HepG2 (cell line): Measurements from ENCODE around the gene CATSPERD. TPM values are rescaled to one million over a fixed set of nuclear protein-coding genes. Genes with fewer than 3 reads are reported as not detected.

Experiments used
- ATRX ChIP-seq: sonication (generic); formaldehyde crosslinking; IDR thresholded peaks from 2 replicates; pipeline ENCODE4 v1.4.0; 2020; ENCODE audit warnings: missing genetic modification reagents, borderline replicate concordance
- FIP1L1 ChIP-seq: fragments of 200-400 bp; formaldehyde crosslinking; IDR thresholded peaks from 2 replicates; pipeline ENCODE4 v1.6.1; 2018; ENCODE audit warnings: low read depth, mild to moderate bottlenecking, low read length, moderate library complexity, borderline replicate concordance; ENCODE audit not compliant: insufficient read depth
- GMEB1 ChIP-seq: sonication (generic); formaldehyde crosslinking; IDR thresholded peaks from 2 replicates; pipeline ENCODE4 v1.5.1; 2020; ENCODE audit warnings: missing genetic modification reagents, mild to moderate bottlenecking, borderline replicate concordance
- GTF3A ChIP-seq: sonication (generic); formaldehyde crosslinking; conservative IDR thresholded peaks from 2 replicates; pipeline ENCODE4 v1.4.0; 2020; ENCODE audit warnings: mild to moderate bottlenecking, missing genetic modification reagents
- KLF11 ChIP-seq: IDR thresholded peaks from 2 replicates; pipeline ENCODE4 v1.6.1; 2016; ENCODE audit warnings: missing compliant biosample characterization
- MATR3 ChIP-seq: sonication (generic); formaldehyde crosslinking; IDR thresholded peaks from 2 replicates; pipeline ENCODE4 v1.4.0; 2020; ENCODE audit warnings: missing genetic modification reagents
- MIXL1 ChIP-seq: IDR thresholded peaks from 2 replicates; pipeline ENCODE4 v1.6.1; 2016
- MXD4 ChIP-seq: IDR thresholded peaks from 2 replicates; pipeline ENCODE4 v1.6.1; 2016; ENCODE audit warnings: mild to moderate bottlenecking, missing biosample characterization, missing genetic modification reagents
- NR0B2 ChIP-seq: sonication (generic); formaldehyde crosslinking; IDR thresholded peaks from 2 replicates; pipeline ENCODE4 v1.4.0; 2020; ENCODE audit warnings: mild to moderate bottlenecking, missing genetic modification reagents
- POLR2G ChIP-seq: fragments of 200-400 bp; formaldehyde crosslinking; IDR thresholded peaks from 2 replicates; pipeline ENCODE4 v1.6.1; 2018; ENCODE audit warnings: mild to moderate bottlenecking, low read depth, low read length, moderate library complexity
- RXRB ChIP-seq: IDR thresholded peaks from 2 replicates; pipeline ENCODE4 v1.6.1; 2016; ENCODE audit warnings: borderline replicate concordance, missing genetic modification reagents, missing compliant biosample characterization
- ZBED4 ChIP-seq: sonication (generic); formaldehyde crosslinking; IDR thresholded peaks from 2 replicates; pipeline ENCODE4 v1.4.0; 2020; ENCODE audit warnings: missing genetic modification reagents, borderline replicate concordance
- ZBTB42 ChIP-seq: sonication (generic); formaldehyde crosslinking; IDR thresholded peaks from 2 replicates; pipeline ENCODE4 v1.5.0; 2020; ENCODE audit warnings: mild to moderate bottlenecking, missing genetic modification reagents
- ZFY ChIP-seq: sonication (generic); formaldehyde crosslinking; IDR thresholded peaks from 2 replicates; pipeline ENCODE4 v1.4.0; 2020; ENCODE audit warnings: missing genetic modification reagents
- ZNF235 ChIP-seq: sonication (generic); formaldehyde crosslinking; IDR thresholded peaks from 2 replicates; pipeline ENCODE4 v1.8.1; 2023; ENCODE audit warnings: mild to moderate bottlenecking, missing genetic modification reagents, borderline replicate concordance
- ZNF562 ChIP-seq: sonication (generic); formaldehyde crosslinking; IDR thresholded peaks from 2 replicates; pipeline ENCODE4 v1.8.0; 2022; ENCODE audit warnings: missing genetic modification reagents, borderline replicate concordance
- ZNF576 ChIP-seq: sonication (generic); formaldehyde crosslinking; IDR thresholded peaks from 2 replicates; pipeline ENCODE4 v1.4.0; 2020; ENCODE audit warnings: mild to moderate bottlenecking, missing genetic modification reagents
- ZNF607 ChIP-seq: sonication (generic); formaldehyde crosslinking; IDR thresholded peaks from 2 replicates; pipeline ENCODE4 v1.5.1; 2020; ENCODE audit warnings: missing genetic modification reagents, mild to moderate bottlenecking, borderline replicate concordance
- ZSCAN21 ChIP-seq: sonication (generic); formaldehyde crosslinking; IDR thresholded peaks from 2 replicates; pipeline ENCODE4 v1.8.0; 2022; ENCODE audit warnings: mild to moderate bottlenecking, missing genetic modification reagents, moderate library complexity, borderline replicate concordance
- polyA plus RNA-seq, 8 experiments: library from polyadenylated mRNA; depleted of rRNA in 3 of 8; stranded (reverse) in 7 of 8; unstranded in 1 of 8; fragments of >200 nt; fragmentation: Illumina TruSeq in 4 of 8; extraction: Trizol in 4 of 8; gene quantifications; 2 replicates each; pipeline versions ENCODE4 v1.2.1 to v1.2.3, GENCODE V29; 2011 to 2016; ENCODE audit warnings: low read depth in 4 of 8, missing spikeins in 1 of 8, mixed read lengths in 1 of 8; ENCODE audit not compliant: insufficient read depth in 1 of 8
- total RNA-seq, 5 experiments: library from RNA; depleted of rRNA; stranded (reverse); fragments of >200 nt; fragmentation: Illumina TruSeq; extraction: Trizol; gene quantifications; 2 replicates each; pipeline ENCODE4 v1.2.3, GENCODE V29; 2016; ENCODE audit warnings: low read depth in 1 of 5

The CATSPERD gene
- total and polyA plus RNA-seq, 2 of the 13 experiments (the other 11 are each of a cell fraction or from before 2014, with no cell fraction given), result 0.04 TPM; not detected in 1

GRCh38 chr19:5690125-5690954 lies 30.1 kb upstream of the CATSPERD start, which contains the start of gene RPL36 (continued):
- TF ChIP-seq MATR3 (CRISPR knock-in tag) (no peak), RXRB (peak; percentile 82), ZSCAN21 (CRISPR knock-in tag) (peak; percentile 74; the same call in 1 of the 2 replicates), FIP1L1 (peak; percentile 70; the same call in 1 of the 2 replicates), NR0B2 (CRISPR knock-in tag) (no peak; the same call in 1 of the 2 replicates), POLR2G (peak; percentile 99), ZBTB42 (CRISPR knock-in tag) (peak; percentile 88; the same call in 1 of the 2 replicates), ZNF576 (CRISPR knock-in tag) (no peak), GTF3A (CRISPR knock-in tag) (0 out of 2 replicates have a peak, but pooled peaks have one; percentile 80), GMEB1 (CRISPR knock-in tag) (peak; percentile 65; the same call in 1 of the 2 replicates), ZNF235 (CRISPR knock-in tag) (no peak), ZBED4 (CRISPR knock-in tag) (peak; percentile 75), MIXL1 (CRISPR knock-in tag) (no peak), ZNF562 (CRISPR knock-in tag) (no peak), ZFY (peak; percentile 95), ZNF607 (CRISPR knock-in tag) (peak; percentile 73; the same call in 1 of the 2 replicates), ATRX (no peak), KLF11 (peak; percentile 51; the same call in 1 of the 2 replicates), MXD4 (CRISPR knock-in tag) (peak; percentile 75; the same call in 1 of the 2 replicates)
